ENCODE measurements around the gene PARD3. TPM values are rescaled to one million over a fixed set of nuclear protein-coding genes. Genes with fewer than 3 reads are reported as not detected.
"Not testable (repeated sequence)": the region's sequence is repeated elsewhere in the genome, so short reads cannot be mapped to it uniquely, and the experiment has no call there.

PARD3 gene
- total RNA-seq, 1 donor from 2014 or later: 34.1 TPM

- H3K9me3 ChIP-seq: no peaks in the 10 kb centered on the region
- no peak overlapping the region for H3K27ac ChIP-seq
- H3K4me3 ChIP-seq: no peak overlapping the region
- no peaks in the 10 kb centered on the region for H3K27me3 ChIP-seq (ENCODE audit: low read depth)
- no peak for ATAC-seq
- H3K4me1 ChIP-seq: no peaks in the 10 kb centered on the region
- H3K36me3 ChIP-seq: no peaks in the 10 kb centered on the region
- no peak for TF ChIP-seq CTCF (IDR thresholded peaks at IDR 0.05)
- DNase-seq: no peak
- intact Hi-C loops (cut with DNase I): no loop called here
Observed at GRCh38 chr10:34844448-34844847, 29.4 kb upstream of the PARD3 start.

GRCh38 chr10:34843470-34843869, 28.4 kb upstream of the PARD3 start:
- DNase-seq; H3K9me3 ChIP-seq; H3K4me3 ChIP-seq; intact Hi-C loops (cut with DNase I); H3K36me3 ChIP-seq; H3K27ac ChIP-seq; ATAC-seq; H3K27me3 ChIP-seq (ENCODE audit: low read depth); H3K4me1 ChIP-seq: not testable (repeated sequence)

- Histone ChIP-seq H3K27ac (no peak overlapping the region), H3K4me1 (no peaks in the 10 kb centered on the region), H3K36me3 (no peaks in the 10 kb centered on the region), H3K4me3 (no peak overlapping the region), H3K9me3 (no peaks in the 10 kb centered on the region), H3K27me3 (ENCODE audit: low read depth) (no peaks in the 10 kb centered on the region)
- intact Hi-C loops (cut with DNase I): no loop called here
- no peak for TF ChIP-seq CTCF (IDR thresholded peaks at IDR 0.05)
- no peak for DNase-seq
- ATAC-seq: no peak
Observed at GRCh38 chr10:34838366-34838900, 23.3 kb upstream of the PARD3 start.

- H3K4me1 ChIP-seq: no peaks in the 10 kb centered on the region
- ATAC-seq (no peak), DNase-seq (no peak)
- TF ChIP-seq CTCF (IDR thresholded peaks at IDR 0.05): no peak
- no peaks in the 10 kb centered on the region for H3K36me3 ChIP-seq
- H3K4me3 ChIP-seq: no peak overlapping the region
- H3K9me3 ChIP-seq: no peaks in the 10 kb centered on the region
- intact Hi-C loops (cut with DNase I): no loop called here
- no peak overlapping the region for H3K27ac ChIP-seq
- no peaks in the 10 kb centered on the region for H3K27me3 ChIP-seq (ENCODE audit: low read depth)
Observed at GRCh38 chr10:34835908-34836508, 20.9 kb upstream of the PARD3 start.

- no peaks in the 10 kb centered on the region for H3K9me3 ChIP-seq
- no peak overlapping the region for H3K27ac ChIP-seq
- H3K36me3 ChIP-seq: no peaks in the 10 kb centered on the region
- ATAC-seq (no peak), DNase-seq (no peak)
- no peak for TF ChIP-seq CTCF (IDR thresholded peaks at IDR 0.05)
- H3K4me3 ChIP-seq: no peak overlapping the region
- no peaks in the 10 kb centered on the region for H3K4me1 ChIP-seq
- intact Hi-C loops (cut with DNase I): no loop called here
- H3K27me3 ChIP-seq (ENCODE audit: low read depth): no peaks in the 10 kb centered on the region
Observed at GRCh38 chr10:34834274-34834673, 19.2 kb upstream of the PARD3 start.

- Histone ChIP-seq H3K27me3 (ENCODE audit: low read depth) (no peaks in the 10 kb centered on the region), H3K9me3 (no peaks in the 10 kb centered on the region), H3K4me1 (no peaks in the 10 kb centered on the region), H3K36me3 (no peaks in the 10 kb centered on the region), H3K27ac (no peak overlapping the region), H3K4me3 (no peak overlapping the region)
- ATAC-seq: no peak
- TF ChIP-seq CTCF (IDR thresholded peaks at IDR 0.05): no peak
- DNase-seq: no peak
- intact Hi-C loops (cut with DNase I): no loop called here
Observed at GRCh38 chr10:34830217-34830822, 15.2 kb upstream of the PARD3 start.

Measured in lower lobe of right lung (tissue), 2 donors.